HepG2 (cell line): Measurements from ENCODE around the gene ACTN3. TPM values are rescaled to one million over a fixed set of nuclear protein-coding genes. Genes with fewer than 3 reads are reported as not detected.

ENCODE experiments used
- ARNT2 ChIP-seq: sonication (generic); formaldehyde crosslinking; IDR thresholded peaks from 2 replicates; pipeline ENCODE4 v1.8.0; 2022; ENCODE audit warnings: mild to moderate bottlenecking, low read depth, missing genetic modification reagents, moderate library complexity
- ATAD3A ChIP-seq: sonication (generic); formaldehyde crosslinking; IDR thresholded peaks from 2 replicates; pipeline ENCODE4 v1.4.0; 2020; ENCODE audit warnings: missing genetic modification reagents
- CHCHD3 ChIP-seq: sonication (generic); formaldehyde crosslinking; IDR thresholded peaks from 2 replicates; pipeline ENCODE4 v1.8.0; 2022; ENCODE audit warnings: mild to moderate bottlenecking, missing genetic modification reagents, moderate library complexity
- CREBL2 ChIP-seq: sonication (generic); formaldehyde crosslinking; IDR thresholded peaks from 2 replicates; pipeline ENCODE4 v1.8.1; 2023; ENCODE audit warnings: missing genetic modification reagents, mild to moderate bottlenecking, borderline replicate concordance
- DDIT3 ChIP-seq: sonication (generic); formaldehyde crosslinking; IDR thresholded peaks from 2 replicates; pipeline ENCODE4 v1.4.0; 2020; ENCODE audit warnings: mild to moderate bottlenecking, missing genetic modification reagents
- FLYWCH1 ChIP-seq: sonication (generic); formaldehyde crosslinking; IDR thresholded peaks from 2 replicates; pipeline ENCODE4 v1.8.1; 2023; ENCODE audit warnings: mild to moderate bottlenecking, missing genetic modification reagents
- FOXO1 ChIP-seq: sonication (generic); formaldehyde crosslinking; IDR thresholded peaks from 2 replicates; pipeline ENCODE4 v1.4.0; 2020; ENCODE audit warnings: missing genetic modification reagents
- ISX ChIP-seq: sonication (generic); formaldehyde crosslinking; conservative IDR thresholded peaks from 2 replicates; pipeline ENCODE4 v1.5.0; 2020; ENCODE audit warnings: missing genetic modification reagents
- MATR3 ChIP-seq: sonication (generic); formaldehyde crosslinking; IDR thresholded peaks from 2 replicates; pipeline ENCODE4 v1.4.0; 2020; ENCODE audit warnings: missing genetic modification reagents
- MEF2D ChIP-seq: sonication (generic); formaldehyde crosslinking; IDR thresholded peaks from 2 replicates; pipeline ENCODE4 v1.5.1; 2020; ENCODE audit warnings: mild to moderate bottlenecking, missing genetic modification reagents
- MLX ChIP-seq: IDR thresholded peaks from 2 replicates; pipeline ENCODE4 v1.6.1; 2016
- RBFOX2 ChIP-seq: fragments of 200-400 bp; formaldehyde crosslinking; IDR thresholded peaks from 2 replicates; pipeline ENCODE4 v1.6.1; 2017; ENCODE audit warnings: low read depth, mild to moderate bottlenecking, low read length
- ZBTB43 ChIP-seq: sonication (generic); formaldehyde crosslinking; conservative IDR thresholded peaks from 2 replicates; pipeline ENCODE4 v1.4.0; 2020; ENCODE audit warnings: missing genetic modification reagents
- ZFX ChIP-seq: sonication (generic); formaldehyde crosslinking; IDR thresholded peaks from 2 replicates; pipeline ENCODE4 v1.4.0; 2020; ENCODE audit warnings: mild to moderate bottlenecking, low read depth, missing genetic modification reagents, moderate library complexity
- ZNF263 ChIP-seq: sonication (generic); formaldehyde crosslinking; IDR thresholded peaks from 2 replicates; pipeline ENCODE4 v1.4.0; 2020; ENCODE audit warnings: missing genetic modification reagents
- ZNF292 ChIP-seq: sonication (generic); formaldehyde crosslinking; IDR thresholded peaks from 2 replicates; pipeline ENCODE4 v1.8.1; 2022; ENCODE audit warnings: mild to moderate bottlenecking, low read depth, missing genetic modification reagents, borderline replicate concordance
- ZNF530 ChIP-seq: sonication (generic); formaldehyde crosslinking; IDR thresholded peaks from 2 replicates; pipeline ENCODE4 v1.5.0; 2020; ENCODE audit warnings: low read depth, mild to moderate bottlenecking, missing genetic modification reagents
- ZNF629 ChIP-seq: sonication (generic); formaldehyde crosslinking; conservative IDR thresholded peaks from 2 replicates; pipeline ENCODE4 v1.5.0; 2020; ENCODE audit warnings: missing genetic modification reagents
- ZNF713 ChIP-seq: sonication (generic); formaldehyde crosslinking; IDR thresholded peaks from 2 replicates; pipeline ENCODE4 v1.4.0; 2020; ENCODE audit warnings: mild to moderate bottlenecking, missing genetic modification reagents
- ZNF724P ChIP-seq: sonication (generic); formaldehyde crosslinking; IDR thresholded peaks from 2 replicates; pipeline ENCODE4 v1.8.0; 2022; ENCODE audit warnings: missing genetic modification reagents, borderline replicate concordance
- ZNF772 ChIP-seq: sonication (generic); formaldehyde crosslinking; IDR thresholded peaks from 2 replicates; pipeline ENCODE4 v1.5.0; 2020; ENCODE audit warnings: mild to moderate bottlenecking, missing genetic modification reagents
- ZNF790 ChIP-seq: sonication (generic); formaldehyde crosslinking; IDR thresholded peaks from 2 replicates; pipeline ENCODE4 v1.8.0; 2022; ENCODE audit warnings: missing genetic modification reagents, mild to moderate bottlenecking, borderline replicate concordance
- polyA plus RNA-seq, 8 experiments: library from polyadenylated mRNA; depleted of rRNA in 3 of 8; stranded (reverse) in 7 of 8; unstranded in 1 of 8; fragments of >200 nt; fragmentation: Illumina TruSeq in 4 of 8; extraction: Trizol in 4 of 8; gene quantifications; 2 replicates each; pipeline versions ENCODE4 v1.2.1 to v1.2.3, GENCODE V29; 2011 to 2016; ENCODE audit warnings: low read depth in 4 of 8, missing spikeins in 1 of 8, mixed read lengths in 1 of 8; ENCODE audit not compliant: insufficient read depth in 1 of 8
- total RNA-seq, 5 experiments: library from RNA; depleted of rRNA; stranded (reverse); fragments of >200 nt; fragmentation: Illumina TruSeq; extraction: Trizol; gene quantifications; 2 replicates each; pipeline ENCODE4 v1.2.3, GENCODE V29; 2016; ENCODE audit warnings: low read depth in 1 of 5
- TF ChIP-seq, protein P1 (sequence below): sonication (generic); formaldehyde crosslinking; IDR thresholded peaks from 2 replicates; pipeline ENCODE4 v1.8.1; 2023; ENCODE audit warnings: mild to moderate bottlenecking, inconsistent platforms, moderate library complexity, missing genetic modification reagents, borderline replicate concordance
- TF ChIP-seq, protein P2 (sequence below): sonication (generic); formaldehyde crosslinking; IDR thresholded peaks from 2 replicates; pipeline ENCODE4 v1.5.1; 2020; ENCODE audit warnings: mild to moderate bottlenecking, missing genetic modification reagents, moderate library complexity

Gene ACTN3
- total and polyA plus RNA-seq, 2 of the 13 experiments (the other 11 are each of a cell fraction or from before 2014, with no cell fraction given): 0.04 to 0.09 TPM

- no peak for TF ChIP-seq ARNT2
- peak; percentile 37 for TF ChIP-seq ZNF772 (CRISPR knock-in tag)
- TF ChIP-seq MLX (CRISPR knock-in tag): no peak
- TF ChIP-seq RBFOX2: peak; percentile 90
- TF ChIP-seq ZNF724P: no peak
- peak; percentile 99 for TF ChIP-seq ZFX
- no peak for TF ChIP-seq MATR3 (CRISPR knock-in tag)
- no peak for TF ChIP-seq FOXO1 (CRISPR knock-in tag)
- TF ChIP-seq, protein P1, sequence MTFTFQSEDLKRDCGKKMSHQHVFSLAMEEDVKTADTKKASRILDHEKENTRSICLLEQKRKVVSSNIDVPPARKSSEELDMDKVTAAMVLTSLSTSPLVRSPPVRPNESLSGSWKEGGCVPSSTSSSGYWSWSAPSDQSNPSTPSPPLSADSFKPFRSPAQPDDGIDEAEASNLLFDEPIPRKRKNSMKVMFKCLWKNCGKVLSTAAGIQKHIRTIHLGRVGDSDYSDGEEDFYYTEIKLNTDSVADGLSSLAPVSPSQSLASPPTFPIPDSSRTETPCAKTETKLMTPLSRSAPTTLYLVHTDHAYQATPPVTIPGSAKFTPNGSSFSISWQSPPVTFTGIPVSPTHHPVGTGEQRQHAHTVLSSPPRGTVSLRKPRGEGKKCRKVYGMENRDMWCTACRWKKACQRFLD (CRISPR knock-in tag): no peak
- TF ChIP-seq, protein P2, sequence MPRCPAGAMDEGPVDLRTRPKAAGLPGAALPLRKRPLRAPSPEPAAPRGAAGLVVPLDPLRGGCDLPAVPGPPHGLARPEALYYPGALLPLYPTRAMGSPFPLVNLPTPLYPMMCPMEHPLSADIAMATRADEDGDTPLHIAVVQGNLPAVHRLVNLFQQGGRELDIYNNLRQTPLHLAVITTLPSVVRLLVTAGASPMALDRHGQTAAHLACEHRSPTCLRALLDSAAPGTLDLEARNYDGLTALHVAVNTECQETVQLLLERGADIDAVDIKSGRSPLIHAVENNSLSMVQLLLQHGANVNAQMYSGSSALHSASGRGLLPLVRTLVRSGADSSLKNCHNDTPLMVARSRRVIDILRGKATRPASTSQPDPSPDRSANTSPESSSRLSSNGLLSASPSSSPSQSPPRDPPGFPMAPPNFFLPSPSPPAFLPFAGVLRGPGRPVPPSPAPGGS (CRISPR knock-in tag): peak; percentile 49; the same call in 1 of the 2 replicates
- TF ChIP-seq MEF2D (CRISPR knock-in tag): no peak
- TF ChIP-seq ISX (CRISPR knock-in tag): no peak
- TF ChIP-seq ZNF530 (CRISPR knock-in tag): no peak
- TF ChIP-seq ZNF263 (CRISPR knock-in tag): peak; percentile 92
- no peak for TF ChIP-seq CHCHD3 (CRISPR knock-in tag)
- TF ChIP-seq ZNF629: no peak
- TF ChIP-seq ZNF292 (CRISPR knock-in tag): no peak
- TF ChIP-seq ZBTB43 (CRISPR knock-in tag): no peak
- TF ChIP-seq CREBL2 (CRISPR knock-in tag): no peak; the same call in 1 of the 2 replicates
- no peak for TF ChIP-seq FLYWCH1 (CRISPR knock-in tag)
- TF ChIP-seq ZNF713: no peak
- no peak for TF ChIP-seq ATAD3A (CRISPR knock-in tag)
- no peak for TF ChIP-seq DDIT3 (CRISPR knock-in tag)
- no peak for TF ChIP-seq ZNF790 (CRISPR knock-in tag)
These were observed 869 bp upstream of the ACTN3 start, which contains the start of gene ZDHHC24 (continued) for GRCh38 chr11:66545701-66546367.
